H9 (cell line): ENCODE data around the gene ISCU. TPM values are rescaled to one million over a fixed set of nuclear protein-coding genes. Genes with fewer than 3 reads are reported as not detected.

Experiments
- DNase-seq: peaks from one replicate; pipeline ENCODE4 v3.0.0-alpha.2; 2017
- H2AFZ ChIP-seq: one replicate; pipeline ENCODE4 v1.6.1; 2013; ENCODE audit warnings: mild to moderate bottlenecking, low read length, control low read depth, moderate library complexity
- H2AK5ac ChIP-seq: 2 replicates; pipeline ENCODE4 v1.6.1; 2013; ENCODE audit warnings: low read length, control low read depth, mixed read lengths; ENCODE audit not compliant: insufficient read length
- H2BK120ac ChIP-seq: one replicate; pipeline ENCODE4 v1.6.1; 2013; ENCODE audit warnings: low read depth, mild to moderate bottlenecking, low read length, control low read depth, inconsistent platforms; ENCODE audit not compliant: poor library complexity, severe bottlenecking
- H2BK12ac ChIP-seq: 2 replicates; pipeline ENCODE4 v1.6.1; 2013; ENCODE audit warnings: low read length, control low read depth, mixed read lengths, low read depth; ENCODE audit not compliant: insufficient read length
- H2BK15ac ChIP-seq: 2 replicates; pipeline ENCODE4 v1.6.1; 2013; ENCODE audit warnings: low read depth, low read length, control low read depth
- H2BK20ac ChIP-seq: one replicate; pipeline ENCODE4 v1.6.1; 2013; ENCODE audit warnings: low read depth, mild to moderate bottlenecking, low read length, control low read depth, inconsistent platforms; ENCODE audit not compliant: poor library complexity, severe bottlenecking
- H2BK5ac ChIP-seq: 2 replicates; pipeline ENCODE4 v1.6.1; 2013; ENCODE audit warnings: low read length, control low read depth, mixed read lengths; ENCODE audit not compliant: insufficient read length
- H3K14ac ChIP-seq: 2 replicates; pipeline ENCODE4 v1.6.1; 2013; ENCODE audit warnings: low read length, control low read depth; ENCODE audit not compliant: insufficient read depth
- H3K18ac ChIP-seq: 2 replicates; pipeline ENCODE4 v1.6.1; 2013; ENCODE audit warnings: low read depth, mild to moderate bottlenecking, mixed read lengths, low read length, control low read depth; ENCODE audit not compliant: insufficient read length
- H3K23ac ChIP-seq: 2 replicates; pipeline ENCODE4 v1.6.1; 2013; ENCODE audit warnings: low read length, control low read depth, mixed read lengths, low read depth; ENCODE audit not compliant: insufficient read length
- H3K23me2 ChIP-seq: 2 replicates; pipeline ENCODE4 v1.6.1; 2013; ENCODE audit warnings: low read depth, mild to moderate bottlenecking, mixed read lengths, low read length, control low read depth; ENCODE audit not compliant: insufficient read length, poor library complexity, severe bottlenecking
- H3K27ac ChIP-seq: 2 replicates; pipeline ENCODE4 v1.5.1; 2013; ENCODE audit warnings: low read length, control low read depth, mixed read lengths, low read depth; ENCODE audit not compliant: insufficient read length
- H3K27me3 ChIP-seq: 2 replicates; pipeline ENCODE4 v1.6.1; 2013; ENCODE audit warnings: low read length, control low read depth, inconsistent platforms; ENCODE audit not compliant: insufficient read depth
- H3K4ac ChIP-seq: 2 replicates; pipeline ENCODE4 v1.6.1; 2013; ENCODE audit warnings: low read depth, mild to moderate bottlenecking, control low read depth, inconsistent platforms, low read length, moderate library complexity
- H3K4me1 ChIP-seq: 2 replicates; pipeline ENCODE4 v1.6.1; 2013; ENCODE audit warnings: low read length, control low read depth, inconsistent platforms; ENCODE audit not compliant: insufficient read depth
- H3K4me2 ChIP-seq: 2 replicates; pipeline ENCODE4 v1.6.1; 2013; ENCODE audit warnings: low read length, control low read depth, mixed read lengths; ENCODE audit not compliant: insufficient read length, insufficient read depth
- H3K56ac ChIP-seq: 2 replicates; pipeline ENCODE4 v1.6.1; 2013; ENCODE audit warnings: low read depth, mild to moderate bottlenecking, mixed read lengths, low read length, control low read depth; ENCODE audit not compliant: insufficient read length
- H3K79me1 ChIP-seq: 2 replicates; pipeline ENCODE4 v1.6.1; 2013; ENCODE audit warnings: low read depth, mild to moderate bottlenecking, moderate library complexity, low read length, control low read depth, inconsistent platforms; ENCODE audit not compliant: insufficient read depth, poor library complexity, severe bottlenecking
- H3K79me2 ChIP-seq: 2 replicates; pipeline ENCODE4 v1.6.1; 2013; ENCODE audit warnings: low read length, control low read depth, inconsistent platforms; ENCODE audit not compliant: insufficient read depth
- H3K9ac ChIP-seq: 2 replicates; pipeline ENCODE4 v1.6.1; 2013; ENCODE audit warnings: low read length, control low read depth, mixed read lengths; ENCODE audit not compliant: insufficient read length; ENCODE audit errors: extremely low read depth
- H3K9me3 ChIP-seq: one replicate; pipeline ENCODE4 v1.6.1; 2013; ENCODE audit warnings: low read depth, low read length, inconsistent platforms; ENCODE audit not compliant: control insufficient read depth
- H3T11ph ChIP-seq: one replicate; pipeline ENCODE4 v1.6.1; 2013; ENCODE audit warnings: mild to moderate bottlenecking, low read length, control low read depth, inconsistent platforms
- H4K20me1 ChIP-seq: one replicate; pipeline ENCODE4 v1.6.1; 2013; ENCODE audit not compliant: control insufficient read depth, insufficient read length, insufficient read depth
- H4K5ac ChIP-seq: 2 replicates; pipeline ENCODE4 v1.6.1; 2013; ENCODE audit warnings: low read depth, mild to moderate bottlenecking, mixed read lengths, low read length, control low read depth; ENCODE audit not compliant: insufficient read length
- H4K8ac ChIP-seq: replicated peaks from 2 replicates; pipeline ENCODE4 v1.6.1; 2013; ENCODE audit warnings: low read length, control low read depth, mixed read lengths, low read depth; ENCODE audit not compliant: insufficient read length
- H4K91ac ChIP-seq: 2 replicates; pipeline ENCODE4 v1.6.1; 2013; ENCODE audit warnings: low read depth, mild to moderate bottlenecking, moderate library complexity, mixed read lengths, low read length, control low read depth; ENCODE audit not compliant: insufficient read length
- H3K27ac Mint-ChIP-seq, 3 experiments: 2 replicates in 2 of 3; 3 replicates in 1 of 3; pipeline ENCODE4 v1.8.0; 2020 to 2021; ENCODE audit warnings: mixed read lengths in 3 of 3, mild to moderate bottlenecking in 1 of 3, moderate library complexity in 1 of 3
- H3K27me3 Mint-ChIP-seq: 2 replicates; pipeline ENCODE4 v1.8.0; 2021; ENCODE audit warnings: low read depth, mild to moderate bottlenecking, moderate library complexity, mixed read lengths
- H3K36me3 Mint-ChIP-seq, 3 experiments: 2 replicates in 2 of 3; 3 replicates in 1 of 3; pipeline ENCODE4 v1.8.0; 2020 to 2021; ENCODE audit warnings: low read depth in 3 of 3, mixed read lengths in 3 of 3; ENCODE audit not compliant: insufficient read depth in 1 of 3
- H3K4me1 Mint-ChIP-seq, 2 experiments: 2 replicates each; pipeline ENCODE4 v1.8.0; 2020; ENCODE audit warnings: mixed read lengths in 2 of 2
- H3K4me3 Mint-ChIP-seq, 2 experiments: 2 replicates in 1 of 2; 3 replicates in 1 of 2; pipeline ENCODE4 v1.8.0; 2020 to 2021; ENCODE audit warnings: mild to moderate bottlenecking in 2 of 2, mixed read lengths in 2 of 2, moderate library complexity in 1 of 2
- H3K9me3 Mint-ChIP-seq, 2 experiments: 2 replicates in 1 of 2; 3 replicates in 1 of 2; pipeline ENCODE4 v1.8.0; 2020; ENCODE audit warnings: mild to moderate bottlenecking in 2 of 2, mixed read lengths in 2 of 2, moderate library complexity in 1 of 2
- CTCF ChIP-seq: fragments of 200-600 bp; sonication (generic); conservative IDR thresholded peaks from 3 replicates; pipeline ENCODE4 v1.8.0; 2021; ENCODE audit warnings: antibody characterized with exemption, mild to moderate bottlenecking
- WGBS: extraction: QIAGEN DNeasy Blood & Tissue Kit; methylation state at CpG from one replicate; pipeline ENCODE4 v1.1.7; 2013; ENCODE audit warnings: missing lambda C conversion rate, low lambda C conversion rate, mixed read lengths; ENCODE audit not compliant: insufficient read length; ENCODE audit errors: extremely low coverage; 5-methylcytosine and 5-hydroxymethylcytosine counted together
- total RNA-seq: library from RNA; stranded (reverse); gene quantifications from 2 replicates; pipeline ENCODE4 v1.2.1, GENCODE V29; 2021

ISCU gene
- total RNA-seq, 1 experiment from 2014 or later, result 64.9 TPM

GRCh38 chr12:108531929-108532848 lies 30.2 kb upstream of the ISCU start:
- H4K20me1 ChIP-seq, result no peaks in the 10 kb centered on the region
- H3K23ac ChIP-seq, result no peak overlapping the region
- peaks cover 2% of the 10 kb centered on the region for H3K79me1 ChIP-seq
- no peak overlapping the region for H2BK5ac ChIP-seq
- Mint-ChIP-seq H3K36me3 (peaks cover 39 to 90% (median 90%) of the 10 kb centered on the region in 3 experiments), H3K9me3 (no peaks in the 10 kb centered on the region), H3K27ac (peak overlapping the region in 1 of 3 experiments; percentile 75; a peak in 2 of 7 replicates), H3K4me1 (no peaks in the 10 kb centered on the region), H3K27me3 (no peaks in the 10 kb centered on the region), H3K4me3 (no peak overlapping the region)
- H2BK120ac ChIP-seq, result no peak overlapping the region
- no peak overlapping the region for H3K18ac ChIP-seq
- no peak overlapping the region for H3K56ac ChIP-seq
- H2BK15ac ChIP-seq, result no peak overlapping the region
- H3K4me2 ChIP-seq, result no peak overlapping the region
- H3K23me2 ChIP-seq, result no peaks in the 10 kb centered on the region
- no peak overlapping the region for H2AK5ac ChIP-seq
- no peak for TF ChIP-seq CTCF
- H3K27me3 ChIP-seq, result no peaks in the 10 kb centered on the region
- H2BK12ac ChIP-seq, result no peak overlapping the region
- H4K91ac ChIP-seq, result no peak overlapping the region
- no peak overlapping the region for H2BK20ac ChIP-seq
- H3K4ac ChIP-seq, result no peak overlapping the region
- no peak overlapping the region for H2AFZ ChIP-seq
- WGBS, result no CpG with 5 or more reads among the region's 15 CpGs
- H4K5ac ChIP-seq, result no peak overlapping the region
- H3K9ac ChIP-seq, result no peak overlapping the region
- no peak for DNase-seq
- no peaks in the 10 kb centered on the region for H3K79me2 ChIP-seq
- H3K27ac ChIP-seq, result no peak overlapping the region
- H4K8ac ChIP-seq, result no peak overlapping the region
- H3K9me3 ChIP-seq, result no peaks in the 10 kb centered on the region
- H3K4me1 ChIP-seq, result no peaks in the 10 kb centered on the region
- no peak overlapping the region for H3T11ph ChIP-seq
- H3K14ac ChIP-seq, result no peak overlapping the region
